ENCODE results near the gene ARPP21.

ARPP21 gene

GRCh38 chr3:35678643-35679161 is 39.4 kb downstream of the ARPP21 start:
- no peak for DNase-seq

DNA sequence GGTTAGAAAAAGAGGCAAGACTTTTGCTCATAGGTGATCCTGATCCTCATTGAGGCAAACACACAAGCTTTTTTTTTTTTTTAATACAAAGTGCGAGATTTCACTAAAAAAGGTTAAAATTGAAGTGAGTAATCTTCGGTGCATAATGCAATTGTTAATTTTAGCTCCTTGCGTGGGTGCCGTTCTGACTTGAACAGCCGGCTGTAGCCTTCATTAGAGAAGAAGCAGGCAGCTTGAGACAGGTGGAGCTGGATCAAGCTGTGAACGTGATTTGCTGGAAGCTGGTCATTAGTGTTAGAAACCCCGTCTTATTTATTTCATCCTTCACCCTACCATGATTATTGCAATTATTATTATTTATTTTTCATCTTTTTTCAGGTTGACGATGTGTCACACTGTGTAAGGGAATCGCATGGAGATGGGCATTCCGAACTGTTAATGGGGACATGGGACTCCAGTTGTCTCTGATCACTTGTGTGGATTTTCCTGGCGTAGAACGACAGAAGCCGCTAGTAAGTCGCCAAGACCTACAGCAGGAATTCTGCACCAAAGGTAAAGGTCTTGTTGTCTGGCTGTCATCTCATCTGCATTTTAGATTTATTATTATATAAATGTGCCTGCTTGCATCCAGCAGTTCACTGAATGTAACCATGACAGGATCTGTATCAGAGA is 40.2 kb downstream of the ARPP21 start:
- DNase-seq, result no peak

DNA sequence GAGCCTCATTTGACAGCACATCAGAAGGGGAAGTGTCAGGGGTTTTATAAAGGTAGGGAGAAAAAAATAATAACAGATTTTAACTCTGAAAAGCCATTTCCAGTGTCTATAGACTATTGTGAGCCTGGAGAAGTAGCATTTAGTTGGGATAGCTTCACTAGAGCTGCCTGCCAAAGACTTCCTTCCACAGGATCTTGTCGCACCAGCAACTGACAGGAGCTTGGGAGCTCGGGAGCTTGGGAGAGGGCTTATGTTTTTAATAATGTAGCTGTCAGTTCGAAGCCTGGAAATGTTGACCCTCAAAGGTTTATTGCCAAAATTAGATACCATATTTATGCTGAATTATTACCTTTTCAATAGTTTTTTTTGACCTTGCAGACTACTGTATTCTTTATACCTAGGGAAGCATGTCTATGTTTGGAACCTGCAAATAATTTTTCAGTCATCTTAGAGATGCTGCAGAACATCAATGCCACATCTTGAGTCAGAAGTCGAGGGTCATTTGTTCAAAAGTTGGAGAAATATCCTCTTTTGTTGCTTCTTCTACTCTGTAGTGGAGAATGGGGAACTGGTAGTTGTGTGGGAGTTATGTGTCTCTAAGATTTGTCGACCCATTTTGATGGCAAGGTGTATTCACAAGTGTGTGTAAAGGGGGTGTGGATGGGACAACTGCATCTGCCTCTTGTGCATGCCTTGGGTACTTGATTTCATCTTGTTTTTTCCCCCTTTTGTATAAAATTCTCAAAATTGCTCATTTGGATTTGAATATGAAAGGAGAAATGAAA is 41.7 kb downstream of the ARPP21 start:
- no peak for DNase-seq

- no peak for DNase-seq
These were observed 45.8 kb downstream of the ARPP21 start for GRCh38 chr3:35685153-35685552.

DNA sequence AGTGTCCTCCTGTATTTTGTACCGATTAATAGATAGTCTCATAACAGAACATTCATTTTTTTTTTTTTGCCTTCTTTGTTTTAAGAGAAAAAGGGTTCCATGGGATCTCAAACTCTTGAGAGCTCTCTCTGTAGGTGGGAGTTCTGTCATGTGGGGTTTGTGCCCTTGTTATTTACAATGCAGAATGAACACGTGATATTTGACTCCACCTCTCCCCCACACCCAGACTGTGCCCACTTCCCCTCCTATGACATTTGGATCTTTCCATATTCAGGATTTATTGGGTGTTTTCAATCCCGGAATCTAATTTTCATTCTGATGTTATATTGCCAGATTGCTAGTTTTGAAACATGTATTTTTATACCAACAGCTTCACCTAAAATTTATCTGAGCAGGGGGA is 49.5 kb downstream of the ARPP21 start:
- no peak for DNase-seq

DNA sequence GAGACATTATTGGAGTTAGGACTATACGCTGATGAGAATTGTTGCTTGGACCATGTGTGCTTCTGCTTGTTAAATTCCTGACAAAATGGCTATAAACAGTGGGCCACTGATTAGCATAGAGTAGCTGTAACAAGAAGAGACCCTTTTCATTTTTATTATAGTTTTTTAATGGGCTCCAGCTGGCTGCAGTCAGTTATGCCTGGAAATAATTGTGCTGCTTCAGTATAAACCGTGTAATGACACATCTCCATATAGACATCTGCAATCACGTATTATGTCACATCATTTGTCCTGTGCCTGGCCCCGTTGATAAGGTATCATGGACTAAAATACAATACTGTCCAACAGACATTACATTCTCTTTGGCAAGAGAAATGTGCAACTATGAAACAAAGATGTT is 50.9 kb downstream of the ARPP21 start:
- no peak for DNase-seq

DNA sequence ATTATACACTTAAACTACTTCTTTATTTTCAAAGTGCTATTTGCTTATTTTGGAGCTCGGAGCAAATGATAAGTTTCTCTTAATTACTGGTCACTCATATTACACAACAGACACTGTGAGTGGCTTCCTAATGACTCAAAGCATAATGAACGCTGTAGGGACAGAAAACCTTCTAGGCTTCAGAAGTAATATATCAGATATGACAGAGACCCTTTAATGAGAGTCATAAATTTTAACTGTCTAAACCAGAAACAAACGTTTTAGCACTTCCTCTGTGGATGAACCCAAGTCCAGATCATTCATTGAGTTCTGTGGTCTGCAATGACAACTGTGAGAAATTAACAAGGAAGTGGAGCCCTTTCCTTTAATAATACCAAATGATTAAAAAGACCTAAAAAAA is 66.6 kb downstream of the ARPP21 start:
- no peak for DNase-seq

GRCh38 chr3:35707904-35708303 is 68.6 kb downstream of the ARPP21 start:
- no peak for DNase-seq

- no peak for DNase-seq
These were observed 69.3 kb downstream of the ARPP21 start for GRCh38 chr3:35708394-35709271.

DNA sequence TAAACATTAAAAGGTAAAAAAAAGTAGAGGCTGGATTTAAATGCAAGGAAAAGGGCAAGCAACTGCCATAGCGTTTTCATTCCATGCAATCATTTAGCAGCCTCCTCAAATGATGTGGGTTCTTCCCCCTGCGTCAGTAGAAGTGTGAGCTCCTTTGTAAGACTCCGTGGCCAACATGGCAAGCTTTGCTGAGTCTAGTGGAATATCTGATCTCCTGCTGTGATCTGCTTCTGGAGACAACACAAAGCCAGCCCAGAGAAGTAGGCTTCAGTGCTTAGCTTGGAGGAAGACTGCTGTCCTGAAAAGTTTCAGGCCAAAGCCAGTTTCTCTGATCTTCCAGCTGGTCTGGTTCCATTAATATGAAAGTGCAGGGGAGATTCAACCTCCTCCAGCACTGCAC is 70.4 kb downstream of the ARPP21 start:
- no peak for DNase-seq

GRCh38 chr3:35710554-35710953 is 71.2 kb downstream of the ARPP21 start:
- DNase-seq, result no peak

GRCh38 chr3:35718921-35719320 is 79.6 kb downstream of the ARPP21 start:
- no peak for DNase-seq

GRCh38 chr3:35721628-35722027 is 82.3 kb downstream of the ARPP21 start:
- no peak for DNase-seq

DNA sequence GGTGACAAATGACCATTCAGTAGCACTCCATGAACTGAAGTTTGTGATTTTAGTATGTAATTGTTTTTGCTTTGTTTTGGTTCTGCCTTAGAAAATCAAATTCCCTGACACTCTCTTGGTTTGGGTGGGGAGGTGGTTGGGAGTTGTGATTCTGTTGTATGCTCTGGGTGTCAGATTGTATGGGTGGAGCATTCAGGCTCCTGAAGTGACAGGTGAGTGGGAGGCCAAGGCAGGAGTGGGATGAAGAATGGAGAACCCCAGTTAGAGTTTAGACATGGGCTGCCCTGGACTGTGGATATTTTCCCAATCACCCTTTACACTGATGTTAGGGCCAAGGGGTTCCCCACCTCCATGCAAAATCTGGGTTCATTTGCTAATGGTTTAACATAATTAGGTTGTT is 83.6 kb downstream of the ARPP21 start:
- no peak for DNase-seq

DNA sequence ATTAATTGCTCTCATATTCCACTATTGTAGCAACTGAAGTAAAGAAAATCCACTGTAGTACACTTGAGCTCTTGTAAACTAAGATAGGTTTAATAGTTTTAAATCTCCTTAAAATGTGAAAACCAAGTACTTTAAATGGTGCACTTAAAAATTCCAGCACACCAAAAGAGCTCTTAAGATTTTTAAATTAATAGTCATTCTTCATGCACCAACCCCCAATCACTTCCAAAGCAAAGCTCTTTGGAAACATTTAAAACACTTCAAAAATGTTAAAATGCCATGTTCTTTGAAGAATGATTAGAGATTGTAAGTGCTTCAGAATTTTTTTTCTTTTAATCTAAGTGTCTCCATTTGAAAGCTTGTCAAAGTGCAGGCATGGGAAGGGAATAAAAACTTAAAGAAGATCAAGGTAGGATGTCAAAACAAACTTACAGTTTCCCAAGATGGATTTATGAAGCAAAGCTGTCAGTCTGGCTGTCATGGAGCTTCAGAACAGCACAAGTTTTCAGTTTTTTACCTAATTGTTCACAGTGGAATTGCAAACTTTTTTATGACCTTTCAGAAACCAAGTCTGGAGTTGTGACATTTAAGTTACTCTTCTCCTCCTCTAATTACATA is 84.3 kb downstream of the ARPP21 start:
- no peak for DNase-seq

GRCh38 chr3:35724106-35724505 is 84.8 kb downstream of the ARPP21 start:
- DNase-seq, result no peak

- DNase-seq, result no peak
These were observed 87.9 kb downstream of the ARPP21 start for GRCh38 chr3:35727179-35727578.

GRCh38 chr3:35733341-35733740 is 94.0 kb downstream of the ARPP21 start:
- no peak for DNase-seq

GRCh38 chr3:35733864-35734263 is 94.5 kb downstream of the ARPP21 start:
- DNase-seq, result no peak

GRCh38 chr3:35737080-35737479 is 97.8 kb downstream of the ARPP21 start:
- no peak for DNase-seq

- DNase-seq, result no peak
These were observed 98.2 kb downstream of the ARPP21 start for GRCh38 chr3:35737527-35737926.

DNA sequence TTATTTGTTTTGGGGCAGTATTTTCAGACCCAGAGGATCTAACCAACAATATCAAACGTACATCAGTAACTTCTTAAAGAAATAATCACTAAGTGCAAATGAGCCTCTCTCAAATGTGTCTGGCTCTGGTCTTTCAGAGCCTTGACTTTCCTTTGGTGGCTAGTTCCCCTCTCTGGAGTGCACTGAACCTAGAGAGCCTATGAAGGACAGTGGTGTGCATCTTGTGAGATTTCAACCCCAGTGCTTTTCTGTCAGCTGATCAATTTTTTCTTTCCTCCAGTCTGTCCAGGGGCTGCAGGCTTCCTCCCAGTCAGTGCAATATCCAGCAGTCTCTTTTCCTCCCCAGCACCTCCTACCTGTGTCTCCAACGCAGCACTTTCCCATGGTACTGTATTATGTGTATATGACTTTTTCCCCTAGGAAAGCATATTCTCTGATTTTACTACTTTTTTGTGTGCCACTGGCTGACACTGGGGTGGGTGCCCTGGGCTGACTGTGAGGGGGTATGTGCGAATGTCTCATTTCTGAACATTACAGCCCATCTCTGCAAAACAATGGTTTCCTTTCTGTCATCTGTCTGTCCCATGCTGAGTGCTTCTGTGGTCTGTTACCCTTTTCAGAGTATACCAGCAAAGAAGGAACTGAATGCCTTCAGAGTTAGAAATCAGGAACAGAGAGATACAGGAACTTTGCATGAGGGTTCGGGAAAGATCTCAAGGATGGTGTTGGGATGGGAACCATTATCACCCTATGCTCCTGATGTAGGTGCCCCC is 98.8 kb downstream of the ARPP21 start:
- DNase-seq, result no peak
